GM10266 (cell line): ENCODE measurements around the gene CCDC78.
"Not testable (repeated sequence)": the region's sequence is repeated elsewhere in the genome, so short reads cannot be mapped to it uniquely, and the experiment has no call there.

ENCODE experiments used
- DNase-seq: peaks from one replicate; pipeline ENCODE4 v3.0.0; 2012; ENCODE audit errors: extremely low spot score
- CTCF ChIP-seq: IDR thresholded peaks from 2 replicates; pipeline ENCODE4 v1.5.1; 2012; ENCODE audit warnings: mild to moderate bottlenecking, low read depth; ENCODE audit not compliant: control insufficient read depth, insufficient read depth; ENCODE audit errors: missing control alignments

CCDC78 gene

GRCh38 chr16:715477-716199 is 10.6 kb downstream of the CCDC78 start:
- TF ChIP-seq CTCF: no peak
- peak; percentile 72 for DNase-seq

GRCh38 chr16:714558-715476 is 11.4 kb downstream of the CCDC78 start, which contains the start of gene METRN:
Gene METRN, plus strand, starts transcription at chr16:715118. Its CDS starts 172 bp downstream, at chr16:715290.
- TF ChIP-seq CTCF: no peak
- DNase-seq: peak; percentile 98

- TF ChIP-seq CTCF: no peak
- DNase-seq: no peak
Measured at GRCh38 chr16:714079-714478, 12.2 kb downstream of the CCDC78 start.

- peak; percentile 38 for TF ChIP-seq CTCF
- DNase-seq: not testable (repeated sequence)
Measured at GRCh38 chr16:712740-713250, 13.4 kb downstream of the CCDC78 start.

GRCh38 chr16:711548-712320 is 14.5 kb downstream of the CCDC78 start:
- peak; percentile 95 for TF ChIP-seq CTCF
- peak; percentile 95 for DNase-seq

GRCh38 chr16:711084-711483 is 15.2 kb downstream of the CCDC78 start:
- no peak for DNase-seq
- no peak for TF ChIP-seq CTCF
